ENCODE measurements around the gene SECISBP2.

SECISBP2 gene

DNA sequence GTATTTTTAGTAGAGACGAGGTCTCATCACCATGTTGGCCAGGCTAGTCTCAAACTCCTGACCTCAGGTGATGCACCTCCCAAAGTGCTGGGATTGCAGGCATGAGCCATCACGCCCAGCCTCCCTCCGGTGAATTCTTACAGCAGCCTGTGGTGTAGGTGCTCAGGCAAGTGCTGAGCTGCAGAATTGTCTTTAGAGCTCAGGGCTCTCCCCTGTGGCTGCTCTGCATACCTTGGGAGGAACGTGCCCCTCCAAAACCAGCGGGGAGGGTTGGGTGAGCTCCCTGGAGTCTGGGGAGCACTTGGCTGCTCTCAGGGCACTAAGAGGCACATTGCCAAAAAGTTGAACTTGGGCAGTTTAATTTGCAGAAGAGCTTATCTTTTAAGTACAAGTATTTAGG is 29.4 kb downstream of the SECISBP2 start:
- TF ChIP-seq, protein P1, sequence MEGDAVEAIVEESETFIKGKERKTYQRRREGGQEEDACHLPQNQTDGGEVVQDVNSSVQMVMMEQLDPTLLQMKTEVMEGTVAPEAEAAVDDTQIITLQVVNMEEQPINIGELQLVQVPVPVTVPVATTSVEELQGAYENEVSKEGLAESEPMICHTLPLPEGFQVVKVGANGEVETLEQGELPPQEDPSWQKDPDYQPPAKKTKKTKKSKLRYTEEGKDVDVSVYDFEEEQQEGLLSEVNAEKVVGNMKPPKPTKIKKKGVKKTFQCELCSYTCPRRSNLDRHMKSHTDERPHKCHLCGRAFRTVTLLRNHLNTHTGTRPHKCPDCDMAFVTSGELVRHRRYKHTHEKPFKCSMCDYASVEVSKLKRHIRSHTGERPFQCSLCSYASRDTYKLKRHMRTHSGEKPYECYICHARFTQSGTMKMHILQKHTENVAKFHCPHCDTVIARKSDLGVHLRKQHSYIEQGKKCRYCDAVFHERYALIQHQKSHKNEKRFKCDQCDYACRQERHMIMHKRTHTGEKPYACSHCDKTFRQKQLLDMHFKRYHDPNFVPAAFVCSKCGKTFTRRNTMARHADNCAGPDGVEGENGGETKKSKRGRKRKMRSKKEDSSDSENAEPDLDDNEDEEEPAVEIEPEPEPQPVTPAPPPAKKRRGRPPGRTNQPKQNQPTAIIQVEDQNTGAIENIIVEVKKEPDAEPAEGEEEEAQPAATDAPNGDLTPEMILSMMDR (IDR thresholded peaks at IDR 0.05), result no peak
- Mint-ChIP-seq H3K4me3 (no peak overlapping the region), H3K27me3 (ENCODE audit: low read depth, poor library complexity) (no peaks in the 10 kb centered on the region), H3K9me3 (peaks cover 5% of the 10 kb centered on the region), H3K4me1 (no peaks in the 10 kb centered on the region), H3K36me3 (ENCODE audit: low read depth) (peaks cover 96% of the 10 kb centered on the region), H3K27ac (no peak overlapping the region)
- DNase-seq, result no peak

DNA sequence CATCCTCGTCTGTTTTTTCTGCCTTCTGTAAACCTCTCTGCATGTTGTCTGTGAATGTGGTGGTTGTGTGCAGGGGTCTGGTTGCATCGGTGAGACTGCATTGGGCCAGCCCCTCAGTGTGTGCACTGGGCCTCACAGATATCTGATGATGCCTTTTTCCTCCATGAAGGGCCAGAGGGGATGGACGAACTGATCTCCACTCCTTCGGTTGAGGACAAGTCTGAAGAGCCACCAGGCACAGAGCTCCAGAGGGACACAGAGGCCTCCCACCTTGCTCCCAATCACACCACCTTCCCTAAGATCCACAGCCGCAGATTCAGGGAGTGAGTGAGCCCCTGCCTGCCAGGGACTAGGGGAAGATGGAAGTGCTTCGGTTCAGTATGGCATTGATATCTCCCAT is 31.3 kb downstream of the SECISBP2 start:
- Mint-ChIP-seq H3K9me3 (no peaks in the 10 kb centered on the region), H3K27ac (no peak overlapping the region), H3K4me1 (no peaks in the 10 kb centered on the region), H3K4me3 (no peak overlapping the region), H3K27me3 (ENCODE audit: low read depth, poor library complexity) (no peaks in the 10 kb centered on the region), H3K36me3 (ENCODE audit: low read depth) (peaks cover 96% of the 10 kb centered on the region)
- DNase-seq, result no peak
- TF ChIP-seq, protein P1 (IDR thresholded peaks at IDR 0.05), result no peak

DNA sequence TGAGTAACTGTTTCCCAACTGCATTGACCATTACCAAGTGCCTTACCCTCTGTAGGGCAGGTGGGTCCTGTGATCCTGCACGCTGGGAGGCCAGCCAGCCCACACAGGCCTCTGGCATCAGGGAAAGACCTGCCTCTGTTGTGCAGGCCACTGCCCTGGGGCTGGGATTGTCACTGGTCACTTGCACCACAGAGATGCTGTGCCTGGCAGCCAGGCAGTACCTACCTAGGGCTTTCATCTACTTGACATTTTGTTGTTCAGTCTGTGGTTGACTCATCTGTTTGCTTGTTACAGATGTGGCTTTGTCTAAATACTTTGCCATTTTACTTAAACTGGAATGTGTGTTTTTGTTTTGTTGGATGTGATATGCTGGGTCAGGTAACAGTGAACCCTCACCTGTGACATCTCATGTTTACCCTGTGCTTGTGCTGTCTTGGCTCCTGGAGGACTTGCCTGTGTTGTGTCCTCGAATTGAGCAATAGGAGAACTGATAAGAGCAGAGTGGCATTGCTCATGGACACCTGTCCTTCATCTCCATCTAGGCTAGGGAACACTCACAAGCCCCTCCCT is 32.8 kb downstream of the SECISBP2 start:
- TF ChIP-seq, protein P1 (IDR thresholded peaks at IDR 0.05), result no peak
- Mint-ChIP-seq H3K9me3 (no peaks in the 10 kb centered on the region), H3K27me3 (ENCODE audit: low read depth, poor library complexity) (no peaks in the 10 kb centered on the region), H3K36me3 (ENCODE audit: low read depth) (peaks cover 96% of the 10 kb centered on the region), H3K4me3 (no peak overlapping the region), H3K4me1 (no peaks in the 10 kb centered on the region), H3K27ac (no peak overlapping the region)
- no peak for DNase-seq

DNA sequence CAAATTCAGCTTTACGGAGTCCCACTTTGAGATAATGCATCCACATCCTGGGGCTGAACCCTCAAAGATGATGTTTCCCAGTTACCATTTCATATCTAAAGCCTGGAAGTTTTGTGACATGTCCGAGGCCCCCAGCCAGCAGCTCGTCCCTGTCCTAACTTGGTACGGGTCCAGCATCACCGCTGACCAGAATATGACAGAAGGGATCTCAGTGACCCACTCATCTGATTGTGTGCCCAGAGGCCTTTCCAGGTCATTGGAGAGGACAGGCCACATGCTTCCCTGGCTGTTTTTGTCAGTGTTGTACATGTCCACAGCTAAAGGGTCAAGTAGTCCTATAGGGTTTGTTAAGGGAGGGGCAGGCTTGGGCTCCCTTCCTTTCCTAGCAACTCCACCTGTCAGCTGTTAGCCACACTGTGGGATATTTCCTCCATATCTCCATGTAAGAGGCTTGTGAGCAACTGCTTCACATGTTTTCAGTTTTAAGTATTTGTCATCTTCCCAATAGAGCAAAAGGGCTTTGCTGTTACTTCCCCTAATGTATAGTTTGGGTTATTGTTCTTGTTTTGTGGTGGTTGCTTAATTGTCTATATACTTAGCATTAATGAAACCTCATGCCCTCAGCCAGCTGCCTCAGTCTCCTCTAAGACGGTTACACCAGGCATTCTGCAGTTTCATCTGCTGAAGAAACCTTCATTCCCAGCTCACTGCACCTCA is 33.4 kb downstream of the SECISBP2 start:
- Mint-ChIP-seq H3K4me1 (no peaks in the 10 kb centered on the region), H3K27me3 (ENCODE audit: low read depth, poor library complexity) (no peaks in the 10 kb centered on the region), H3K27ac (no peak overlapping the region), H3K9me3 (no peaks in the 10 kb centered on the region), H3K36me3 (ENCODE audit: low read depth) (peaks cover 96% of the 10 kb centered on the region), H3K4me3 (no peak overlapping the region)
- TF ChIP-seq, protein P1 (IDR thresholded peaks at IDR 0.05), result no peak
- no peak for DNase-seq

DNA sequence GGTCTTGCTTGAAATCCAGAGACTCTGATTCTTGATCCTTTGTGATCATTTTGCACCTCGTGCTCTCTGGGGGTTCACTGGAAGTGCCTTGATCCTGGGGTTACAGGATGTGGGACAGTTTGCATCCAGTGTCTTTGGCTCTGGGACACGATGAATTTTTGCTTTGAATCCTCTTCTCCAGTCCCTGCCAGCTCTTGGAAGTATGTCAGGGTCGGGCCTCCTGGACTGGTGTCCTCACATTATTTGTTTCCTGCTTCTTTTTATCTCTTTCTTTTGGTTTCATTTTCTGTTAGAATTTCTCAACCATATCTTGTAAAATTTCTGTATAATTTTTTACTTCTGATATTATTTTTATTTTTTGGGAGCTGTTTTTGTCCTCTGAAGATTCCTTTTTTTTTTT is 34.2 kb downstream of the SECISBP2 start:
- Mint-ChIP-seq H3K4me3 (no peak overlapping the region), H3K27me3 (ENCODE audit: low read depth, poor library complexity) (no peaks in the 10 kb centered on the region), H3K9me3 (no peaks in the 10 kb centered on the region), H3K36me3 (ENCODE audit: low read depth) (peaks cover 95% of the 10 kb centered on the region), H3K4me1 (no peaks in the 10 kb centered on the region), H3K27ac (peak overlapping the region; percentile 94)
- DNase-seq, result no peak
- TF ChIP-seq, protein P1 (IDR thresholded peaks at IDR 0.05), result no peak

Data from nephron progenitor cell (in vitro differentiated cells).